HFF-Myc (cell line): ENCODE data around the gene STX16.

ENCODE experiments used
- DNase-seq: peaks from one replicate; pipeline ENCODE4 v3.0.0-alpha.2; 2011; ENCODE audit warnings: low read depth; ENCODE audit errors: extremely low read depth
- H3K4me3 ChIP-seq: replicated peaks from 2 replicates; pipeline ENCODE4 v1.5.1; 2011; ENCODE audit warnings: low read depth, mild to moderate bottlenecking, control low read depth, low read length
- TF ChIP-seq, protein P1 (sequence below): IDR thresholded peaks from 2 replicates; pipeline ENCODE4 v1.5.1; 2012; ENCODE audit warnings: mild to moderate bottlenecking, low read depth, low read length, control low read depth; ENCODE audit errors: missing control alignments

Gene STX16

DNA sequence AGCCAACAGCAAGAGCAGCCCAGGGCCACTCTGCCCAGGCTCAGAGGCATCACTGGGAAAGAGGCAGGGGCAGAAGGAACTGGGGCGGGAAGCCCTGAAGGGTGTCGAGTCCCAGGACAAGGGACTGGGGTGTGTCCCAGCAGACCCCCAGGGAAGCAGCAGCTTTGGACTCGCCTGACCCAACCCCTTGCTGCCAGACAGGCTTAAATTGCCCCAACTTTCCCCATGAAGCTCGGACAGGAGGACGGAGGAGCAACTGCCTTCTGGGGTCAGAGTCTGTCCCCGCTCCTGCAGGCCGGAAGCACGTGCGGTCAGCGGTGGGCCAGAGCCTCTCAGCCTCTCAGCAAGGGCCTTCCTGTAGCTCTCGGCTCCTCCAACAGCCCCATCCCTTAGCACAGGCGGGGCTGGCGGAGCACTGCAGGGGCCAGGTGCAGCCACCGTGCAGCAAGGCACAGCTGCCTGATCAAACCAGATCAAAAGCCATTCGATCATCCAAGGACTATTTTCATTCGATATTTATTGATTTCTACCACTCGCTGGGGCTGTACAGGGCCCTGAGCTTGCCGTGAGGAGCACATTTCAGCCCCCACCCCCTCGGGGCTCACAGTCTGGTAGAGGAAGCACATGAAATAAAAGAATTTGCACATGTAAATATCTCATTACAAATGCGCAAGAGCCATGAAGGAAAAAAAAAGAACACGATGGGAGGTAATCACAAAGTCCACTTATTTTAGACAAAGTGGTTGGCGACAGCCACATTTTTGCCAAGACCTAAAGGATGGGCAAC is 31.8 kb upstream of the STX16 start:
- TF ChIP-seq, protein P1, sequence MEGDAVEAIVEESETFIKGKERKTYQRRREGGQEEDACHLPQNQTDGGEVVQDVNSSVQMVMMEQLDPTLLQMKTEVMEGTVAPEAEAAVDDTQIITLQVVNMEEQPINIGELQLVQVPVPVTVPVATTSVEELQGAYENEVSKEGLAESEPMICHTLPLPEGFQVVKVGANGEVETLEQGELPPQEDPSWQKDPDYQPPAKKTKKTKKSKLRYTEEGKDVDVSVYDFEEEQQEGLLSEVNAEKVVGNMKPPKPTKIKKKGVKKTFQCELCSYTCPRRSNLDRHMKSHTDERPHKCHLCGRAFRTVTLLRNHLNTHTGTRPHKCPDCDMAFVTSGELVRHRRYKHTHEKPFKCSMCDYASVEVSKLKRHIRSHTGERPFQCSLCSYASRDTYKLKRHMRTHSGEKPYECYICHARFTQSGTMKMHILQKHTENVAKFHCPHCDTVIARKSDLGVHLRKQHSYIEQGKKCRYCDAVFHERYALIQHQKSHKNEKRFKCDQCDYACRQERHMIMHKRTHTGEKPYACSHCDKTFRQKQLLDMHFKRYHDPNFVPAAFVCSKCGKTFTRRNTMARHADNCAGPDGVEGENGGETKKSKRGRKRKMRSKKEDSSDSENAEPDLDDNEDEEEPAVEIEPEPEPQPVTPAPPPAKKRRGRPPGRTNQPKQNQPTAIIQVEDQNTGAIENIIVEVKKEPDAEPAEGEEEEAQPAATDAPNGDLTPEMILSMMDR, result no peak
- no peak for DNase-seq
- H3K4me3 ChIP-seq, result no peak overlapping the region

- no peak for DNase-seq
Measured at GRCh38 chr20:58619864-58620431, 31.1 kb upstream of the STX16 start.

GRCh38 chr20:58621906-58622548 is 29.1 kb upstream of the STX16 start:
- no peak for DNase-seq
- H3K4me3 ChIP-seq, result no peak overlapping the region
- TF ChIP-seq, protein P1, result peak; percentile 21

More at GRCh38 chr20:58619864-58620431, 31.1 kb upstream of the STX16 start:
- no peak overlapping the region for H3K4me3 ChIP-seq
- TF ChIP-seq, protein P1, result no peak

GRCh38 chr20:58622671-58623578 is 28.2 kb upstream of the STX16 start:
- no peak for DNase-seq
- H3K4me3 ChIP-seq, result no peak overlapping the region
- TF ChIP-seq, protein P1, result no peak

GRCh38 chr20:58623579-58624473 is 27.3 kb upstream of the STX16 start:
- no peak overlapping the region for H3K4me3 ChIP-seq
- TF ChIP-seq, protein P1, result no peak
- peak; percentile 85 for DNase-seq

DNA sequence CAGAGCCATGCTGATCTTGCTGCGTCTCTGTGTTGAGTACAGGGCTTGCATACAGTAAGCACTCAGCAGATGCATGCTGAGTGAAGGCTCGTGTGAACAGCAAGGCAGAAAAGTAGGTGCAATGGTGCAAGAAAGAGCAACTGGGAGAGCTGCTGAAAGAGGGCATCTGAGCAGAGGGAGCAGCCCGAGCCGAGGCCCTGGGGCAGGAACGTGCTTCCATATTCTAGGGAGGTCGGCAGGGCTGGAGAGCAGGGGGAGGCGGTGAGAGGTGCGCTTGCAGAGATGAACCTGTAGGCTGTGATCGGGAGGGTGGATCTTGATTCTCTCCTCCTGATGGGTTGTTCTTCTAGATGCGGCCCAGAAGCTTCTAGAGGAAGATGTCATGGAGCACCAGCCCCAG is 26.4 kb upstream of the STX16 start:
- TF ChIP-seq, protein P1, result no peak
- no peak for DNase-seq
- H3K4me3 ChIP-seq, result no peak overlapping the region
